Activated naive CD8-positive, alpha-beta T cell (primary cell): Measurements from ENCODE around the gene SAG.

Source experiments
- H3K27ac Mint-ChIP-seq: one replicate; pipeline ENCODE4 v1.8.0; 2021; ENCODE audit warnings: mixed read lengths
- H3K27me3 Mint-ChIP-seq: one replicate; pipeline ENCODE4 v1.8.0; 2021; ENCODE audit warnings: mixed read lengths
- H3K36me3 Mint-ChIP-seq: one replicate; pipeline ENCODE4 v1.8.0; 2021; ENCODE audit warnings: mixed read lengths
- H3K4me1 Mint-ChIP-seq: one replicate; pipeline ENCODE4 v1.8.0; 2021; ENCODE audit warnings: low read depth, mixed read lengths
- H3K4me3 Mint-ChIP-seq: one replicate; pipeline ENCODE4 v1.8.0; 2021; ENCODE audit warnings: mild to moderate bottlenecking, mixed read lengths
- H3K9me3 Mint-ChIP-seq: one replicate; pipeline ENCODE4 v1.8.0; 2021; ENCODE audit warnings: low read depth, mixed read lengths

SAG gene

DNA sequence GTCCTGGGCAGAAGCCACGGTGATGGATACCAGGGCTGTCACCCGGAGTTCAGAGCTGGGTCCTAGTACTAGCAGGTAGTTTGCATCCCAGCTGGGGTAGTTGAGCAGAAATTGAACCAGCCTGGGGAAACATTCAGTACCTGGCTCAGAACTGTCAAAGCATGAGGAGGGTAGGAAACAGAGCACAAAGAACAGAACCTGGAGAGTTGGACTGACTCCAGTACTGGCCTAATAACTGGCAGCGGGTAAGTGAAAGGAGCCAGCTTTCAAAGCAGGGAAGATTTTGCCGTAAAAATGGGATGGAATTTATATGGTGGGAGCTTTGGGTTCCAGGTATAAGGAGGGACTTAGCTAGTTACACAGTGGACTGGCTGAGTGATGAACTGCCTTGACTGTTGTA, 32.4 kb upstream of the SAG start:
- Mint-ChIP-seq H3K27ac (no peak overlapping the region), H3K27me3 (no peaks in the 10 kb centered on the region), H3K36me3 (peaks cover 35% of the 10 kb centered on the region), H3K4me1 (peaks cover 36% of the 10 kb centered on the region), H3K4me3 (no peak overlapping the region), H3K9me3 (no peaks in the 10 kb centered on the region)

GRCh38 chr2:233278921-233279320, 28.7 kb upstream of the SAG start:
- Mint-ChIP-seq H3K36me3 (peaks cover 37% of the 10 kb centered on the region), H3K9me3 (no peaks in the 10 kb centered on the region), H3K27me3 (no peaks in the 10 kb centered on the region), H3K27ac (no peak overlapping the region), H3K4me1 (peaks cover 31% of the 10 kb centered on the region), H3K4me3 (no peak overlapping the region)

DNA sequence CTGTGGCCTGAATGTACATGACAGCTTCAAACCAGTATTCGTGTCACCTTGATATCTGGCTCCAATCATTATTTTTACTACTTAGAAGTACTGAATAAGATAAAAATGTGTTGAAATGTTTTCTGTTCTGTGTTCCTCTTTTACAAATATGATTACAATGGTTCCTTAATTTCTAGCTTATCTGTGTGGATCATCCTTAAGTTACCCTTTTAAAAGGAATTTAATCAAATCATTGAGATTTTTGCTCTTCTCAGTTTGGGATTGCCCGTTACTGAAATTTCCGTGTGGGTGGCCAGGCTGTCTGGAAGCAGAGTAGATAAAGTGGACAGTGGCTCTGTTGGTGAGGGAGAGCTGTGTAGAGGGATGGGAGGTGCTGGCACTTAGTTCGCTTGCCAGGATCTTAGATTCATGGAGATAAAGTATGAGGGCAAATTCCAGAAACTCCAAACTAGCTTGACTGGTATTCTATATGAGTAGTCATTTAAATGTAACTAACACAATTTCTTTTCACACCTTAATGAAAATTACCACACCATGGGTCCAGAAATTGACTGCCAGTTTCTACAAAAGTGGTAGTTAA, 27.4 kb upstream of the SAG start:
- Mint-ChIP-seq H3K27me3 (no peaks in the 10 kb centered on the region), H3K27ac (peak overlapping the region; percentile 74)

GRCh38 chr2:233281553-233281952, 26.1 kb upstream of the SAG start:
- no peaks in the 10 kb centered on the region for H3K9me3 Mint-ChIP-seq
- H3K27ac Mint-ChIP-seq, result peak overlapping the region; percentile 76
- peaks cover 38% of the 10 kb centered on the region for H3K4me1 Mint-ChIP-seq
- H3K36me3 Mint-ChIP-seq, result peaks cover 27% of the 10 kb centered on the region
- H3K4me3 Mint-ChIP-seq, result peak overlapping the region; percentile 1
- no peaks in the 10 kb centered on the region for H3K27me3 Mint-ChIP-seq

More for the DNA sequence above, 27.4 kb upstream of the SAG start:
- no peaks in the 10 kb centered on the region for H3K9me3 Mint-ChIP-seq
- H3K4me1 Mint-ChIP-seq, result peaks cover 36% of the 10 kb centered on the region
- H3K4me3 Mint-ChIP-seq, result no peak overlapping the region
- H3K36me3 Mint-ChIP-seq, result peaks cover 28% of the 10 kb centered on the region

GRCh38 chr2:233281992-233282603, 25.5 kb upstream of the SAG start:
- peak overlapping the region; percentile 18 for H3K4me3 Mint-ChIP-seq
- peaks cover 40% of the 10 kb centered on the region for H3K4me1 Mint-ChIP-seq
- peak overlapping the region; percentile 76 for H3K27ac Mint-ChIP-seq
- H3K27me3 Mint-ChIP-seq, result no peaks in the 10 kb centered on the region
- no peaks in the 10 kb centered on the region for H3K9me3 Mint-ChIP-seq
- H3K36me3 Mint-ChIP-seq, result peaks cover 27% of the 10 kb centered on the region

GRCh38 chr2:233285921-233286320, 21.7 kb upstream of the SAG start:
- H3K27ac Mint-ChIP-seq, result peak overlapping the region; percentile 43
- H3K4me3 Mint-ChIP-seq, result no peak overlapping the region
- no peaks in the 10 kb centered on the region for H3K27me3 Mint-ChIP-seq
- no peaks in the 10 kb centered on the region for H3K9me3 Mint-ChIP-seq
- peaks cover 23% of the 10 kb centered on the region for H3K36me3 Mint-ChIP-seq
- peaks cover 40% of the 10 kb centered on the region for H3K4me1 Mint-ChIP-seq

- H3K27me3 Mint-ChIP-seq, result no peaks in the 10 kb centered on the region
- peak overlapping the region; percentile 28 for H3K27ac Mint-ChIP-seq
- no peaks in the 10 kb centered on the region for H3K9me3 Mint-ChIP-seq
- H3K36me3 Mint-ChIP-seq, result peaks cover 10% of the 10 kb centered on the region
- peaks cover 22% of the 10 kb centered on the region for H3K4me1 Mint-ChIP-seq
- H3K4me3 Mint-ChIP-seq, result no peak overlapping the region
These were observed 19.7 kb upstream of the SAG start for GRCh38 chr2:233287871-233288270.

DNA sequence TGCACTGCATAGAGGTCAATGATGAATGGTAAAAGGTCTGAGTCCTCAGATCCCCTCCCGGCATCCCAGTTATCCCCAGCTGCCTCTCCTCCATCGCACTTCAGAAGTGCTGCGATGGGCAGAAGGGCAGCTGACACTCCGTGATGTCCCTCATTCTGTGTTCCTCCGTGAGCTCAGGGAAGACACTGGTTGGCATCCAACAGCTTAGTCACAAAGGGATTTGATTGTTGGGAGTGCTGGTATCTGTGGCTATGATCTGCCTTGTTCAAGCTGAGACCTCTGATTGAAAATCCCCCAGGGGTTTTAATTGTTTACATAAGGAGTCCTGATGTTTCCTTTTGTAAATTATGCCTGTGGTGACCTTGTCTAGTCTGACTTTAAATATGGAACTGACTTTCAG, 19.0 kb upstream of the SAG start:
- Mint-ChIP-seq H3K9me3 (no peaks in the 10 kb centered on the region), H3K4me1 (peaks cover 19% of the 10 kb centered on the region), H3K4me3 (no peak overlapping the region), H3K36me3 (peaks cover 11% of the 10 kb centered on the region), H3K27me3 (no peaks in the 10 kb centered on the region), H3K27ac (peak overlapping the region; percentile 50)

DNA sequence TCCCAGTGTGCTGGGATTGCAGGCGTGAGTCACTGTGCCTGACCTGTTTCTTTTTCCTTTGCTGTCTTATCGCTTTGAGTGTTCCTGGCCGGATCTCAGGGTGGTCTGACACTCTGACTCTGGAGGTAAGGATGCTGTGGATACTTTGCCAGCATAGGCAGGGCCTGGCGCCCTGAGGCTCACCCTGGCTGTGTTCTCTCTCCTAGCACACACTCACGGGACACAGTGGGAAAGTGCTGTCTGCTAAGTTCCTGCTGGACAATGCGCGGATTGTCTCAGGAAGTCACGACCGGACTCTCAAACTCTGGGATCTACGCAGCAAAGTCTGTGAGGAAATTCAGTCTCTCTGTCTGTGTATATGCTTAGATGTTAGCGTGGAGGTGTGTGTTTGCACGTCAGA, 18.0 kb upstream of the SAG start:
- Mint-ChIP-seq H3K36me3 (peaks cover 13% of the 10 kb centered on the region), H3K27me3 (no peaks in the 10 kb centered on the region), H3K4me3 (no peak overlapping the region), H3K4me1 (peaks cover 18% of the 10 kb centered on the region), H3K9me3 (no peaks in the 10 kb centered on the region), H3K27ac (no peak overlapping the region)

- Mint-ChIP-seq H3K4me3 (no peak overlapping the region), H3K9me3 (no peaks in the 10 kb centered on the region), H3K27me3 (no peaks in the 10 kb centered on the region), H3K4me1 (peaks cover 12% of the 10 kb centered on the region), H3K27ac (peak overlapping the region; percentile 72), H3K36me3 (peaks cover 13% of the 10 kb centered on the region)
These were observed 17.4 kb upstream of the SAG start for GRCh38 chr2:233290051-233290845.

- Mint-ChIP-seq H3K9me3 (no peaks in the 10 kb centered on the region), H3K36me3 (peaks cover 9% of the 10 kb centered on the region), H3K4me1 (peaks cover 2% of the 10 kb centered on the region), H3K27ac (no peak overlapping the region), H3K4me3 (no peak overlapping the region), H3K27me3 (no peaks in the 10 kb centered on the region)
These were observed 11.7 kb upstream of the SAG start for GRCh38 chr2:233295891-233296290.

GRCh38 chr2:233297076-233297475, 10.5 kb upstream of the SAG start:
- H3K9me3 Mint-ChIP-seq, result no peaks in the 10 kb centered on the region
- H3K27ac Mint-ChIP-seq, result no peak overlapping the region
- no peak overlapping the region for H3K4me3 Mint-ChIP-seq
- H3K4me1 Mint-ChIP-seq, result peaks cover 2% of the 10 kb centered on the region
- no peaks in the 10 kb centered on the region for H3K27me3 Mint-ChIP-seq
- H3K36me3 Mint-ChIP-seq, result peaks cover 9% of the 10 kb centered on the region

DNA sequence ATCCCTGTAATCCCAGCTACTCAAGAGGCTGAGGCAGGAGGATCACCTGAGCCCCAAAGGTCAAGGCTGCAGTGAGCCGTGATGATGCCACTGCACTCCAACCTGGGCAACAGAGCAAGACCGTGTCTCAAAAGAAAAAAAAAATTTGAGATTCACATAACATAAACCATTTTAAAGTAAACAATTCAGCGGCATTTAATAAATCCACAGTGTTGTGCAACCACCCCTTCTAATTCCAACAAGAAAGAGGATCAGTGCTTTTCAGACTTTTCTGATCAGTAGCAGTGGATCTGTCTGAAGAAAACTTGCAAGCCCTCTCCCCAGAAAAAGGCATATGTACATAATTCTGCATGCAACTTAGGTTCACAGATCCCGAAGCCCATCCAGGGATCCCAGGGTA, 7.2 kb upstream of the SAG start:
- H3K4me3 Mint-ChIP-seq, result no peak overlapping the region
- H3K36me3 Mint-ChIP-seq, result peaks cover 2% of the 10 kb centered on the region
- no peak overlapping the region for H3K27ac Mint-ChIP-seq
- no peaks in the 10 kb centered on the region for H3K4me1 Mint-ChIP-seq
- no peaks in the 10 kb centered on the region for H3K27me3 Mint-ChIP-seq
- no peaks in the 10 kb centered on the region for H3K9me3 Mint-ChIP-seq

DNA sequence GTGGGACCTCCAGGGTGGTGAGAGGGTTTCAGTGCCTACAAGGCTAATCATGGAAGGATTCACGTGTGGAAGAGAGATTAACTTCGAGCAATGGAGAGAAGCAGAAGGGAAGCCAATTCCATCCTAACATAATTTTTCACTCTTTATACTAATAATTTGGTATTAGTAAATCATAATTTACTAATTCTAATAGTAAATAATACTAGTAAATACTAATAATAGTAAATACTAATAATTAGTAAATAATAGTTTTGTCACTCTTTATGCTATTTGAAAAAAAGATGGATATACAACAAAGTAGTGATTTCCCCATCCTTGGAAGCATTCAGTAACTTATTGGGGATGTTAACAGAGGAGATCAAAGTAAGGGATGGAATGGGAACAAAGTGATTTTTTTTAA, 6.4 kb upstream of the SAG start:
- Mint-ChIP-seq H3K4me3 (no peak overlapping the region), H3K27ac (no peak overlapping the region), H3K36me3 (no peaks in the 10 kb centered on the region), H3K9me3 (no peaks in the 10 kb centered on the region), H3K27me3 (no peaks in the 10 kb centered on the region), H3K4me1 (no peaks in the 10 kb centered on the region)

- H3K36me3 Mint-ChIP-seq, result no peaks in the 10 kb centered on the region
- H3K4me1 Mint-ChIP-seq, result no peaks in the 10 kb centered on the region
- no peak overlapping the region for H3K4me3 Mint-ChIP-seq
- no peak overlapping the region for H3K27ac Mint-ChIP-seq
- no peaks in the 10 kb centered on the region for H3K9me3 Mint-ChIP-seq
- no peaks in the 10 kb centered on the region for H3K27me3 Mint-ChIP-seq
These were observed 5.8 kb upstream of the SAG start for GRCh38 chr2:233301811-233302210.
